B cell (primary cell): ENCODE measurements around the gene RIC3. TPM values are rescaled to one million over a fixed set of nuclear protein-coding genes. Genes with fewer than 3 reads are reported as not detected.
A peak's percentile ranks its signal among the peaks of the same experiment; 100 is the strongest.

ENCODE experiments used
- ATAC-seq: fragments of 200-7000 bp; cut with Tn5 transposase; one replicate; pipeline ENCODE4 v1.10.0; 2021; ENCODE audit warnings: low read depth, mild to moderate bottlenecking, moderate number of reproducible peaks, moderate library complexity
- CTCF ChIA-PET: fragments of 350-600 bp; sonication (Branson Sonifier 250); formaldehyde crosslinking; loops from one replicate; lab custom pipeline; 2021; ENCODE audit warnings: antibody characterized with exemption, inconsistent platforms; lab: Charles Lee
- POLR2A ChIA-PET: fragments of 350-600 bp; sonication (Branson Sonifier 250); formaldehyde crosslinking; loops from one replicate; lab custom pipeline; 2021; ENCODE audit warnings: antibody characterized with exemption; lab: Charles Lee
- DNase-seq: peaks from one replicate; pipeline ENCODE4 v3.0.0; 2013
- H2AFZ ChIP-seq: 2 replicates; pipeline ENCODE4 v1.6.1; 2012; ENCODE audit warnings: mild to moderate bottlenecking, low read depth, low read length; ENCODE audit not compliant: insufficient read depth, poor library complexity, severe bottlenecking
- H3K27ac ChIP-seq, 2 donors: 1 replicate in 1 of 2; 2 replicates in 1 of 2; pipeline ENCODE4 v1.5.1; 2012 to 2013; ENCODE audit warnings: low read length in 2 of 2, mild to moderate bottlenecking in 2 of 2, moderate library complexity in 1 of 2
- H3K27me3 ChIP-seq, 4 experiments: fragments of 200-600 bp in 1 of 4; sonication (generic) in 1 of 4; replicated peaks in 1 of 4; 1 replicate in 2 of 4; 2 replicates in 2 of 4; pipeline versions ENCODE4 v1.6.1 to v1.7.0; 2013 to 2016; ENCODE audit warnings: low read length in 3 of 4, mild to moderate bottlenecking in 2 of 4, mixed read lengths in 1 of 4, moderate library complexity in 1 of 4; ENCODE audit not compliant: insufficient read depth in 4 of 4, control insufficient read depth in 3 of 4; ENCODE audit errors: control extremely low read depth in 1 of 4
- H3K36me3 ChIP-seq, 2 experiments: replicated peaks in 1 of 2; 1 replicate in 1 of 2; 2 replicates in 1 of 2; pipeline versions ENCODE4 v1.6.1 to v1.7.1; 2013; ENCODE audit warnings: low read length in 1 of 2; ENCODE audit not compliant: insufficient read depth in 2 of 2, control insufficient read depth in 1 of 2; ENCODE audit errors: control extremely low read depth in 1 of 2, extremely low read depth in 1 of 2
- H3K4me1 ChIP-seq, 2 donors: fragments of 200-600 bp in 1 of 2; sonication (generic) in 1 of 2; 1 replicate in 1 of 2; 2 replicates in 1 of 2; pipeline versions ENCODE4 v1.5.1 to v1.6.1; 2013 to 2017; ENCODE audit warnings: low read length in 2 of 2; ENCODE audit not compliant: control insufficient read depth in 2 of 2, insufficient read depth in 2 of 2
- H3K4me2 ChIP-seq: replicated peaks from 2 replicates; pipeline ENCODE3; 2012; ENCODE audit warnings: mild to moderate bottlenecking, low read depth, low read length; ENCODE audit not compliant: poor library complexity, severe bottlenecking
- H3K4me3 ChIP-seq, 5 experiments: fragments of 200-600 bp in 1 of 5; sonication (generic) in 1 of 5; 1 replicate in 3 of 5; 2 replicates in 2 of 5; pipeline versions ENCODE4 v1.5.1 to v1.7.0; 2011 to 2016; ENCODE audit warnings: low read length in 4 of 5, mild to moderate bottlenecking in 4 of 5, low read depth in 2 of 5, control low read depth in 1 of 5, moderate library complexity in 1 of 5; ENCODE audit not compliant: insufficient read depth in 1 of 5; ENCODE audit errors: control extremely low read depth in 1 of 5, extremely low read depth in 1 of 5
- H3K79me2 ChIP-seq: fragments of 200-600 bp; sonication (generic); one replicate; pipeline ENCODE4 v1.6.0; 2016; ENCODE audit warnings: low read length; ENCODE audit not compliant: control insufficient read depth, insufficient read depth
- H3K9ac ChIP-seq: fragments of 200-600 bp; sonication (generic); 2 replicates; pipeline ENCODE4 v1.6.1; 2017; ENCODE audit warnings: mild to moderate bottlenecking, low read length, moderate library complexity
- H3K9me3 ChIP-seq, 3 donors: one replicate each; pipeline versions ENCODE4 v1.6.1 to v1.7.1; 2013; ENCODE audit warnings: low read length in 2 of 3; ENCODE audit not compliant: control insufficient read depth in 2 of 3, insufficient read depth in 1 of 3; ENCODE audit errors: control extremely low read depth in 1 of 3
- H4K20me1 ChIP-seq: 2 replicates; pipeline ENCODE4 v1.6.0; 2012; ENCODE audit warnings: mild to moderate bottlenecking, low read length; ENCODE audit not compliant: insufficient read depth, control insufficient read depth, poor library complexity, severe bottlenecking
- H3K27ac Mint-ChIP-seq: one replicate; pipeline ENCODE4 v1.8.0; 2021; ENCODE audit warnings: mixed read lengths
- H3K27me3 Mint-ChIP-seq: one replicate; pipeline ENCODE4 v1.8.0; 2021; ENCODE audit warnings: mixed read lengths
- H3K4me1 Mint-ChIP-seq: one replicate; pipeline ENCODE4 v1.8.0; 2021; ENCODE audit warnings: mixed read lengths
- H3K4me3 Mint-ChIP-seq: one replicate; pipeline ENCODE4 v1.8.0; 2021; ENCODE audit warnings: mixed read lengths
- H3K9me3 Mint-ChIP-seq: one replicate; pipeline ENCODE4 v1.8.0; 2022; ENCODE audit warnings: mixed read lengths; ENCODE audit not compliant: insufficient read depth
- CTCF ChIP-seq: fragments of 200-600 bp; IDR thresholded peaks from one replicate; pipeline ENCODE4 v1.8.0; 2022; ENCODE audit warnings: antibody characterized with exemption, mild to moderate bottlenecking
- EZH2 ChIP-seq: IDR thresholded peaks from 2 replicates; pipeline ENCODE4 v1.6.1; 2012; ENCODE audit warnings: borderline replicate concordance, low read depth, mild to moderate bottlenecking, moderate library complexity, low read length; ENCODE audit not compliant: insufficient read depth, poor library complexity, severe bottlenecking
- whole genome bisulfite sequencing: methylation state at CpG from one replicate; pipeline ENCODE4 v1.1.5; 2013; ENCODE audit warnings: missing lambda C conversion rate; ENCODE audit not compliant: insufficient coverage; 5-methylcytosine and 5-hydroxymethylcytosine counted together
- intact Hi-C: fragments of 100-400 bp; cut with micrococcal nuclease; formaldehyde crosslinking; loops from one replicate; pipeline ENCODE4 v1.10.0; 2022
- polyA plus RNA-seq: library from polyadenylated mRNA; depleted of rRNA; stranded (reverse); fragments of >200 nt; gene quantifications from 2 replicates; pipeline ENCODE4 v1.2.3, GENCODE V29; 2012
- total RNA-seq, 2 donors: library from RNA; stranded (reverse); fragments of 120-200 nt in 1 of 2; gene quantifications; 1 replicate in 1 of 2; 2 replicates in 1 of 2; pipeline versions ENCODE4 v1.2.3 to v1.2.4, GENCODE V29; 2013 to 2022

Gene RIC3
- total and polyA plus RNA-seq, 2 donors (not counting 1 experiment from before 2014, with no cell fraction given): 62.4 to 74.6 TPM

GRCh38 chr11:8204596-8204995 lies 35.8 kb upstream of the RIC3 start:
- no peak overlapping the region for H3K9ac ChIP-seq
- peak overlapping the region; percentile 87 for H3K27ac Mint-ChIP-seq
- intact Hi-C loops: loop anchor here (10.0 kb wide), 2 partner anchors 310 to 760 kb away; partner anchors contain the start of gene TMEM9B
- ATAC-seq (no peak), DNase-seq (no peak)
- no peaks in the 10 kb centered on the region for H3K9me3 Mint-ChIP-seq
- no peaks in the 10 kb centered on the region for H4K20me1 ChIP-seq
- ChIA-PET POLR2A (no interaction called here), CTCF (interaction anchor here (1.0 to 17.7 kb wide), 5 partner anchors 9 to 362 kb away, joined by 3 to 327 read pairs (median 6); partner anchors contain the start of gene LMO1)
- H3K27me3 Mint-ChIP-seq: no peaks in the 10 kb centered on the region
- no peaks in the 10 kb centered on the region for H3K36me3 ChIP-seq
- H3K79me2 ChIP-seq: peaks cover 16% of the 10 kb centered on the region
- peak overlapping the region; percentile 72 for H3K4me2 ChIP-seq
- no peak for TF ChIP-seq CTCF
- TF ChIP-seq EZH2: no peak
- H3K4me3 ChIP-seq: no peak overlapping the region
- peak overlapping the region; percentile 32 for H3K4me3 Mint-ChIP-seq
- H3K27me3 ChIP-seq: no peaks in the 10 kb centered on the region
- WGBS: 95% methylated on average over 3 of the region's 5 CpGs
- no peaks in the 10 kb centered on the region for H3K9me3 ChIP-seq
- H3K4me1 ChIP-seq: peaks cover 64 to 73% of the 10 kb centered on the region in 2 donors
- no peak overlapping the region for H3K27ac ChIP-seq
- H2AFZ ChIP-seq: no peak overlapping the region
- peaks cover 68% of the 10 kb centered on the region for H3K4me1 Mint-ChIP-seq

GRCh38 chr11:8204025-8204424 lies 35.2 kb upstream of the RIC3 start:
- Histone ChIP-seq H3K4me1 (peaks cover 64 to 67% of the 10 kb centered on the region in 2 donors), H3K4me3 (no peak overlapping the region), H4K20me1 (no peaks in the 10 kb centered on the region), H3K9me3 (no peaks in the 10 kb centered on the region), H3K4me2 (peak overlapping the region; percentile 72), H3K9ac (no peak overlapping the region), H3K79me2 (peaks cover 16% of the 10 kb centered on the region), H3K36me3 (no peaks in the 10 kb centered on the region), H2AFZ (no peak overlapping the region), H3K27me3 (no peaks in the 10 kb centered on the region), H3K27ac (peak overlapping the region in 1 of 2 donors; percentile 82)
- WGBS: 92% methylated on average over 5 of the region's 5 CpGs
- ChIA-PET POLR2A (no interaction called here), CTCF (interaction anchor here (1.0 to 17.7 kb wide), 5 partner anchors 8 to 363 kb away, joined by 3 to 327 read pairs (median 6); partner anchors contain the start of gene LMO1)
- H3K9me3 Mint-ChIP-seq: no peaks in the 10 kb centered on the region
- intact Hi-C loops: loop anchor here (10.0 kb wide), 2 partner anchors 309 to 761 kb away; partner anchors contain the start of gene TMEM9B
- TF ChIP-seq EZH2 (no peak), CTCF (no peak)
- H3K27ac Mint-ChIP-seq: peak overlapping the region; percentile 87
- no peak overlapping the region for H3K4me3 Mint-ChIP-seq
- peaks cover 68% of the 10 kb centered on the region for H3K4me1 Mint-ChIP-seq
- ATAC-seq (no peak), DNase-seq (no peak)
- no peaks in the 10 kb centered on the region for H3K27me3 Mint-ChIP-seq
